Measurements from ENCODE around the gene SPPL2B. TPM values are rescaled to one million over a fixed set of nuclear protein-coding genes. Genes with fewer than 3 reads are reported as not detected.

The SPPL2B gene
- total RNA-seq, 1 experiment from 2014 or later = 76.0 TPM

DNA sequence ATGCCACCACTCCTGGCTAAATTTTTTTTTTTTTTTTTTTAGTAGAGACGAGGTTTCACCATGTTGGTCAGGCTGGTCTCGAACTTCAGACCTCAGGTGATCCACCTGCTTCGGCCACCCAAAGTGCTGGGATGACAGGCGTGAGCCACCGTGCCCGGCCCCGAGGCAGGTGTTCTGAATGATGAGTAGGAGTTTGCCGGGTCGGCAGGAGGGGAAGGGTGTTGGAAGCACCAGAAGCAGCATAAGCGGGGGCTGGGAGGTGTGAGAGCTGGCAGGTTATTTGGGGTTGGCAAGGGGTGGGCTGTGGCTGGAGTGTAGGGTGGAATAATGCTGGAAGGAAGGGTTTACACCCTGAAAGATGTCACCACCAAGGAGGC lies 1.8 kb downstream of the SPPL2B start:
- ATAC-seq = no peak
- BruUV-seq (replicated peaks) = no TSS peak
- intact Hi-C loops (cut with micrococcal nuclease; ENCODE audit: unreplicated experiment) (no loop called here), in situ Hi-C loops (cut with HindIII; ENCODE audit: low pct_unique_long_range_greater_than_20kb, low sequenced_read_pairs) (no loop called here)
- ChIA-PET POLR2A (interaction anchor here (0.6 kb wide), 1 partner anchor 33 kb away, joined by 5 read pairs; no protein-coding TSS in a partner anchor), CTCF (interaction anchor here (0.6 to 1.1 kb wide), 2 partner anchors 14 to 91 kb away, joined by 3 read pairs; no protein-coding TSS in a partner anchor)
- Histone ChIP-seq H3K4me1 (ENCODE audit: control insufficient read depth, insufficient read depth, low read length) (peaks cover 14% of the 10 kb centered on the region), H3K4me3 (ENCODE audit: low read depth in 2 of 2, low read length in 2 of 2) (no peak overlapping the region), H3K9me3 (ENCODE audit: control insufficient read depth, insufficient read depth, low read depth, low read length) (no peaks in the 10 kb centered on the region), H3K27ac (ENCODE audit: low read length) (no peak overlapping the region), H3K36me3 (ENCODE audit: control insufficient read depth, insufficient read depth, low read length) (peaks cover 3% of the 10 kb centered on the region; the same call in 1 of the 2 replicates), H3K27me3 (ENCODE audit: control insufficient read depth, insufficient read depth, low read length) (no peaks in the 10 kb centered on the region)
- no peak for DNase-seq (ENCODE audit: low read depth, low spot score)
- TF ChIP-seq POLR2AphosphoS5 (IDR thresholded peaks at IDR 0.05; ENCODE audit: low read depth, low read length) (no peak), SIN3A (IDR thresholded peaks at IDR 0.05; ENCODE audit: borderline replicate concordance, insufficient read depth, low read depth, low read length) (no peak), TCF7L2 (IDR thresholded peaks at IDR 0.05; ENCODE audit: low read depth, low read length) (no peak)
- TF ChIP-seq, protein P1, sequence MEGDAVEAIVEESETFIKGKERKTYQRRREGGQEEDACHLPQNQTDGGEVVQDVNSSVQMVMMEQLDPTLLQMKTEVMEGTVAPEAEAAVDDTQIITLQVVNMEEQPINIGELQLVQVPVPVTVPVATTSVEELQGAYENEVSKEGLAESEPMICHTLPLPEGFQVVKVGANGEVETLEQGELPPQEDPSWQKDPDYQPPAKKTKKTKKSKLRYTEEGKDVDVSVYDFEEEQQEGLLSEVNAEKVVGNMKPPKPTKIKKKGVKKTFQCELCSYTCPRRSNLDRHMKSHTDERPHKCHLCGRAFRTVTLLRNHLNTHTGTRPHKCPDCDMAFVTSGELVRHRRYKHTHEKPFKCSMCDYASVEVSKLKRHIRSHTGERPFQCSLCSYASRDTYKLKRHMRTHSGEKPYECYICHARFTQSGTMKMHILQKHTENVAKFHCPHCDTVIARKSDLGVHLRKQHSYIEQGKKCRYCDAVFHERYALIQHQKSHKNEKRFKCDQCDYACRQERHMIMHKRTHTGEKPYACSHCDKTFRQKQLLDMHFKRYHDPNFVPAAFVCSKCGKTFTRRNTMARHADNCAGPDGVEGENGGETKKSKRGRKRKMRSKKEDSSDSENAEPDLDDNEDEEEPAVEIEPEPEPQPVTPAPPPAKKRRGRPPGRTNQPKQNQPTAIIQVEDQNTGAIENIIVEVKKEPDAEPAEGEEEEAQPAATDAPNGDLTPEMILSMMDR (IDR thresholded peaks at IDR 0.05) = no peak
- TF ChIP-seq, protein P2, sequence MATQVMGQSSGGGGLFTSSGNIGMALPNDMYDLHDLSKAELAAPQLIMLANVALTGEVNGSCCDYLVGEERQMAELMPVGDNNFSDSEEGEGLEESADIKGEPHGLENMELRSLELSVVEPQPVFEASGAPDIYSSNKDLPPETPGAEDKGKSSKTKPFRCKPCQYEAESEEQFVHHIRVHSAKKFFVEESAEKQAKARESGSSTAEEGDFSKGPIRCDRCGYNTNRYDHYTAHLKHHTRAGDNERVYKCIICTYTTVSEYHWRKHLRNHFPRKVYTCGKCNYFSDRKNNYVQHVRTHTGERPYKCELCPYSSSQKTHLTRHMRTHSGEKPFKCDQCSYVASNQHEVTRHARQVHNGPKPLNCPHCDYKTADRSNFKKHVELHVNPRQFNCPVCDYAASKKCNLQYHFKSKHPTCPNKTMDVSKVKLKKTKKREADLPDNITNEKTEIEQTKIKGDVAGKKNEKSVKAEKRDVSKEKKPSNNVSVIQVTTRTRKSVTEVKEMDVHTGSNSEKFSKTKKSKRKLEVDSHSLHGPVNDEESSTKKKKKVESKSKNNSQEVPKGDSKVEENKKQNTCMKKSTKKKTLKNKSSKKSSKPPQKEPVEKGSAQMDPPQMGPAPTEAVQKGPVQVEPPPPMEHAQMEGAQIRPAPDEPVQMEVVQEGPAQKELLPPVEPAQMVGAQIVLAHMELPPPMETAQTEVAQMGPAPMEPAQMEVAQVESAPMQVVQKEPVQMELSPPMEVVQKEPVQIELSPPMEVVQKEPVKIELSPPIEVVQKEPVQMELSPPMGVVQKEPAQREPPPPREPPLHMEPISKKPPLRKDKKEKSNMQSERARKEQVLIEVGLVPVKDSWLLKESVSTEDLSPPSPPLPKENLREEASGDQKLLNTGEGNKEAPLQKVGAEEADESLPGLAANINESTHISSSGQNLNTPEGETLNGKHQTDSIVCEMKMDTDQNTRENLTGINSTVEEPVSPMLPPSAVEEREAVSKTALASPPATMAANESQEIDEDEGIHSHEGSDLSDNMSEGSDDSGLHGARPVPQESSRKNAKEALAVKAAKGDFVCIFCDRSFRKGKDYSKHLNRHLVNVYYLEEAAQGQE (IDR thresholded peaks at IDR 0.05; ENCODE audit: insufficient read depth in 1 of 2, low read depth in 2 of 2, low read length in 1 of 2) = no peak

DNA sequence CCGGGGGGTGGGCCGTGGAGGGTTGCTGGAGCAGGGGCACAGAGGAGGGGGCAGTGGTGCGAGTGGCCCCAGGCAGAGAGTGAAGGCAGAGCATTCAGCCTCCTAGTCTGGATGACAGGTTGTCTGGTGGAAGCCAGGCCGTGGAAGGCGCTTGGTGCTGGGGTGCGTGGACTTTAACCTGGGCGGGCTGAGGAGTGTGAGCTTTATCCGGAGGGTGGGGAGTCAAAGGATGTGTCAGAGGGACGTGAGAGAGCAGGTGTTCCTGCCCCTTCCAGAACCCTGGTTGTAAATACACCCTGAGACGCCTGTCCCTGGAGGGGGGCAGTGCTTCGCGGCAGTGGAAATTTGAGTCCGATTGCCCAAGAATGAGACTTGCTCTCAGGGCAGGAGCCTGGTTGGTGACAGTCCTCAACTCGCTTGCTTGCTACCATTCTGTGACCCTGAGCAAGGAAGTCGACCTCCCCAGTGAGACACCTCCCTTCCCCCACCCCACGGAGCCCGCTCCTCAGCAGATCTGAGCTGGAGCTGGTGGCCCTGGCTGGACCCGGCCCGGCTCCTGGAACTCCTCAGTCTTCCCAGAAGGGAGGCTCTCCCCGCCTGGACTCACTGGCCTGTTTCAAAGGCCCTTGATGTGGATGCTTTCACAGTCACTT lies 2.3 kb downstream of the SPPL2B start:
- TF ChIP-seq POLR2AphosphoS5 (IDR thresholded peaks at IDR 0.05; ENCODE audit: low read depth, low read length) = no peak
- no peak for TF ChIP-seq SIN3A (IDR thresholded peaks at IDR 0.05; ENCODE audit: borderline replicate concordance, insufficient read depth, low read depth, low read length)
- TF ChIP-seq, protein P1 (IDR thresholded peaks at IDR 0.05) = no peak
- TF ChIP-seq, protein P2 (IDR thresholded peaks at IDR 0.05; ENCODE audit: insufficient read depth in 1 of 2, low read depth in 2 of 2, low read length in 1 of 2) = no peak
- TF ChIP-seq TCF7L2 (IDR thresholded peaks at IDR 0.05; ENCODE audit: low read depth, low read length) = no peak
- intact Hi-C loops (cut with micrococcal nuclease; ENCODE audit: unreplicated experiment) = no loop called here
- BruUV-seq (replicated peaks) = TSS peak; percentile 75
- ATAC-seq (no peak), DNase-seq (ENCODE audit: low read depth, low spot score) (no peak)
- Histone ChIP-seq H3K27ac (ENCODE audit: low read length) (no peak overlapping the region), H3K9me3 (ENCODE audit: control insufficient read depth, insufficient read depth, low read depth, low read length) (no peaks in the 10 kb centered on the region), H3K4me1 (ENCODE audit: control insufficient read depth, insufficient read depth, low read length) (peaks cover 14% of the 10 kb centered on the region), H3K27me3 (ENCODE audit: control insufficient read depth, insufficient read depth, low read length) (no peaks in the 10 kb centered on the region), H3K4me3 (ENCODE audit: low read depth in 2 of 2, low read length in 2 of 2) (no peak overlapping the region), H3K36me3 (ENCODE audit: control insufficient read depth, insufficient read depth, low read length) (peaks cover 3% of the 10 kb centered on the region; the same call in 1 of the 2 replicates)
- in situ Hi-C loops (cut with HindIII; ENCODE audit: low pct_unique_long_range_greater_than_20kb, low sequenced_read_pairs) = no loop called here
- POLR2A ChIA-PET = no interaction called here
- CTCF ChIA-PET = no interaction called here

Measured in Panc1 (cell line).